ENCODE results near the gene FOXP1.

Gene FOXP1

GRCh38 chr3:71562938-71563337, 20.6 kb downstream of the FOXP1 start:
- no peak for DNase-seq

GRCh38 chr3:71560665-71561064, 22.9 kb downstream of the FOXP1 start:
- no peak for DNase-seq

GRCh38 chr3:71559578-71560162, 23.9 kb downstream of the FOXP1 start:
- DNase-seq = no peak

GRCh38 chr3:71559021-71559420, 24.5 kb downstream of the FOXP1 start:
- no peak for DNase-seq

- no peak for DNase-seq
These were observed 28.9 kb downstream of the FOXP1 start for GRCh38 chr3:71554649-71555048.

- no peak for DNase-seq
These were observed 32.1 kb downstream of the FOXP1 start for GRCh38 chr3:71551311-71551919.

- no peak for DNase-seq
These were observed 33.6 kb downstream of the FOXP1 start for GRCh38 chr3:71549951-71550350.

- DNase-seq = no peak
These were observed 34.7 kb downstream of the FOXP1 start for GRCh38 chr3:71548705-71549384.

GRCh38 chr3:71547249-71548198, 36.0 kb downstream of the FOXP1 start:
- DNase-seq = no peak

GRCh38 chr3:71546821-71547220, 36.7 kb downstream of the FOXP1 start:
- no peak for DNase-seq

- no peak for DNase-seq
These were observed 38.2 kb downstream of the FOXP1 start for GRCh38 chr3:71545330-71545729.

GRCh38 chr3:71543371-71544016, 40.0 kb downstream of the FOXP1 start:
- no peak for DNase-seq

GRCh38 chr3:71542521-71543370, 40.8 kb downstream of the FOXP1 start:
- no peak for DNase-seq

- no peak for DNase-seq
These were observed 42.2 kb downstream of the FOXP1 start for GRCh38 chr3:71541313-71541712.

- DNase-seq = no peak
These were observed 46.3 kb downstream of the FOXP1 start for GRCh38 chr3:71537211-71537611.

- no peak for DNase-seq
These were observed 47.1 kb downstream of the FOXP1 start for GRCh38 chr3:71536376-71536965.

GRCh38 chr3:71533588-71533987, 49.9 kb downstream of the FOXP1 start:
- no peak for DNase-seq

- no peak for DNase-seq
These were observed 50.7 kb downstream of the FOXP1 start for GRCh38 chr3:71532639-71533395.

- DNase-seq = no peak
These were observed 52.5 kb downstream of the FOXP1 start for GRCh38 chr3:71530903-71531530.

- no peak for DNase-seq
These were observed 54.7 kb downstream of the FOXP1 start for GRCh38 chr3:71528816-71529215.

Measured in NCI-H1092 treated with DMSO at 0.1 percent for 48 hours (cell line).